Measurements from ENCODE around the gene CACHD1. TPM values are rescaled to one million over a fixed set of nuclear protein-coding genes. Genes with fewer than 3 reads are reported as not detected.

Gene CACHD1
- total RNA-seq, 1 donor from 2014 or later = 0.23 TPM

DNA sequence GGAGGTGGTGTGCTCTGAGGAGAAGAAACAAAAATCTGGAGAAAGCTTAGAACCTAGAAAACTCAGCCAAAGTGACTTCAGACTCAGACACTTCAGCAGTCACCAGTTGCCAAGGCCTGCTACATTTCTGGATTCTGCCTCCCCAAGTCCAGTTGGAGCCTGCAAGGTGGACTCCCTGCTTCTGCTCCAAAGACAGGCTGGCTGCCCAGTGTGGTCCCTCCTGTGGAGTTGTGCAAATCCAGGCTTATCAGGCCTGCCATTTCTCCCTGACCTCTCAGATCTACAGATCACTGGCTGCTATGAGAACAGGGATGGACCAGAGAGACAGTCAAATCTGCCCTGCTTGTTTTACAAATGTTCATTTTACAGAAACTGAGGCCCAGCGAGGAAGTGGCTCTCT lies 9.9 kb downstream of the CACHD1 start:
- H3K27me3 Mint-ChIP-seq = peaks cover 16% of the 10 kb centered on the region
- intact Hi-C loops (cut with micrococcal nuclease) = no loop called here

GRCh38 chr1:64480999-64481772 lies 11.3 kb downstream of the CACHD1 start:
- Mint-ChIP-seq H3K9me3 (no peaks in the 10 kb centered on the region), H3K4me3 (no peak overlapping the region), H3K4me1 (no peaks in the 10 kb centered on the region), H3K27ac (no peak overlapping the region), H3K27me3 (peaks cover 18% of the 10 kb centered on the region), H3K36me3 (ENCODE audit: low read depth) (no peaks in the 10 kb centered on the region)
- intact Hi-C loops (cut with micrococcal nuclease) = no loop called here
- DNase-seq = no peak

More for the DNA sequence above, 9.9 kb downstream of the CACHD1 start:
- no peak overlapping the region for H3K27ac Mint-ChIP-seq
- no peak overlapping the region for H3K4me3 Mint-ChIP-seq
- no peaks in the 10 kb centered on the region for H3K4me1 Mint-ChIP-seq
- no peak for DNase-seq
- no peaks in the 10 kb centered on the region for H3K9me3 Mint-ChIP-seq
- H3K36me3 Mint-ChIP-seq (ENCODE audit: low read depth) = no peaks in the 10 kb centered on the region

GRCh38 chr1:64482128-64482527 lies 12.2 kb downstream of the CACHD1 start:
- peaks cover 17% of the 10 kb centered on the region for H3K27me3 Mint-ChIP-seq
- H3K27ac Mint-ChIP-seq = no peak overlapping the region
- H3K4me1 Mint-ChIP-seq = no peaks in the 10 kb centered on the region
- H3K4me3 Mint-ChIP-seq = no peak overlapping the region
- H3K36me3 Mint-ChIP-seq (ENCODE audit: low read depth) = no peaks in the 10 kb centered on the region
- no peak for DNase-seq
- H3K9me3 Mint-ChIP-seq = no peaks in the 10 kb centered on the region
- intact Hi-C loops (cut with micrococcal nuclease) = no loop called here

- Mint-ChIP-seq H3K27ac (no peak overlapping the region), H3K9me3 (no peaks in the 10 kb centered on the region), H3K4me1 (no peaks in the 10 kb centered on the region), H3K27me3 (peaks cover 17% of the 10 kb centered on the region), H3K36me3 (ENCODE audit: low read depth) (no peaks in the 10 kb centered on the region), H3K4me3 (no peak overlapping the region)
- intact Hi-C loops (cut with micrococcal nuclease) = no loop called here
- DNase-seq = no peak
These were observed 12.8 kb downstream of the CACHD1 start for GRCh38 chr1:64482720-64483119.

GRCh38 chr1:64483731-64484414 lies 13.9 kb downstream of the CACHD1 start:
- H3K27ac Mint-ChIP-seq = no peak overlapping the region
- DNase-seq = no peak

DNA sequence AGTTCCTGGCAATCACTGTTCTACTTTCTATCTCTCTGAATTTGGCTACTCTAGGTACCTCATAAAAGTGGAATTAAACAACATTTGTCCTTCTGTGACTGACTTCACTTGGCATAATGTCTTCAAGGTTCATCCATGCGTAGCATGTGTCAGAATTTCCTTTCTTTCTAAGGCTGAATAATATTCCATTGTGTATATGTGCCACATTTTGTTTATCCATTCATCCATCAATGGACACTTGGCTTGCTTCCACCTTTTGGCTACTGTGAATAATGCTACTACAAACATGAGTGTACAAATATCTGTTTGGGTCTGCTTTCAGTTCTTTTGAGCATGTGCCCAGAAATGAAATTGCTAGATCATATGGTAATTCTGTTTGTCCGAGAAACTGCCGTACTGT lies 14.7 kb downstream of the CACHD1 start:
- H3K36me3 Mint-ChIP-seq (ENCODE audit: low read depth) = no peaks in the 10 kb centered on the region
- H3K9me3 Mint-ChIP-seq = no peaks in the 10 kb centered on the region
- H3K27ac Mint-ChIP-seq = no peak overlapping the region
- no peak overlapping the region for H3K4me3 Mint-ChIP-seq
- H3K27me3 Mint-ChIP-seq = peaks cover 15% of the 10 kb centered on the region
- intact Hi-C loops (cut with micrococcal nuclease) = no loop called here
- H3K4me1 Mint-ChIP-seq = no peaks in the 10 kb centered on the region
- DNase-seq = no peak

More at GRCh38 chr1:64483731-64484414, 13.9 kb downstream of the CACHD1 start:
- Mint-ChIP-seq H3K9me3 (no peaks in the 10 kb centered on the region), H3K4me3 (no peak overlapping the region), H3K36me3 (ENCODE audit: low read depth) (no peaks in the 10 kb centered on the region), H3K27me3 (peaks cover 17% of the 10 kb centered on the region), H3K4me1 (no peaks in the 10 kb centered on the region)
- intact Hi-C loops (cut with micrococcal nuclease) = no loop called here

DNA sequence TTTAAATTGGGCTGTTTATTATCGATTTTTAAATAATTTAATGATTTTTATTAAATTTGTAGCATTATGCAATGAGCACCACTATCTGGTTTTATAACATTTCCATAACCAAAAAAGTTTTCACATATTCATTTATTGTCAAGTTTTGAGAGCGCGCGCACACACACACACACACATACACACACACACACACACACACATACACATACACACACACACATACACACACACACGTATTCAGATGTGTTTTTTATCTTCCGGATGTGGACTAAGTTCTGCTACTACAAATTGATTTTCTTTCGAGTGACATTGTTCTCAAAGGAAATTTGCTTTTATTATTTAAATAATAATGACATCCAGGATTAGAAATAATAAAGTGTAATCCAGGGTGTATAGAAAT lies 16.3 kb downstream of the CACHD1 start:
- intact Hi-C loops (cut with micrococcal nuclease) = no loop called here
- Mint-ChIP-seq H3K27ac (no peak overlapping the region), H3K9me3 (no peaks in the 10 kb centered on the region), H3K27me3 (peaks cover 12% of the 10 kb centered on the region), H3K36me3 (ENCODE audit: low read depth) (no peaks in the 10 kb centered on the region), H3K4me3 (no peak overlapping the region), H3K4me1 (no peaks in the 10 kb centered on the region)
- DNase-seq = no peak

- H3K9me3 Mint-ChIP-seq = no peaks in the 10 kb centered on the region
- H3K4me1 Mint-ChIP-seq = no peaks in the 10 kb centered on the region
- intact Hi-C loops (cut with micrococcal nuclease) = no loop called here
- no peaks in the 10 kb centered on the region for H3K36me3 Mint-ChIP-seq (ENCODE audit: low read depth)
- peaks cover 12% of the 10 kb centered on the region for H3K27me3 Mint-ChIP-seq
- DNase-seq = no peak
- no peak overlapping the region for H3K27ac Mint-ChIP-seq
- H3K4me3 Mint-ChIP-seq = no peak overlapping the region
These were observed 17.1 kb downstream of the CACHD1 start for GRCh38 chr1:64487061-64487460.

DNA sequence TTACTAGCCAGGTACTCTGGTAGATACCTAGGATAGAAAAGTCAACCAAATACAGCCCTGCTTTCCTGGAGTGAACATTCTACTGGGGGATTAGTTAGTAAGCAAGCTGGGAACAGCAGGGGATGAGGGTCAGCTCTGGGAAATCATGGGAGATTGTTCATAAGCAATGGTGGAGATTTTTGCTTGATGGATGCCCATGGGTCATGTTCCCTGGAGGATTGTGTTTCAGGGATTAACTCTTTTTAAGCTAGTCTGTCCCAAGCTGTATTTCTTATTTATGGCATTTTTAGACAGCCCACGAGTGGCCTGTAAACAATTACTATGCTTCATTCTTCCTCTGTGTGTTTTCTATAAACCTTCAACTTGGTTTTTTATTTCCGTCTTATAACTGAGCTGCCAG lies 18.9 kb downstream of the CACHD1 start:
- H3K27ac Mint-ChIP-seq = no peak overlapping the region
- no peaks in the 10 kb centered on the region for H3K4me1 Mint-ChIP-seq
- DNase-seq = no peak
- intact Hi-C loops (cut with micrococcal nuclease) = no loop called here
- no peaks in the 10 kb centered on the region for H3K36me3 Mint-ChIP-seq (ENCODE audit: low read depth)
- no peak overlapping the region for H3K4me3 Mint-ChIP-seq
- peaks cover 15% of the 10 kb centered on the region for H3K27me3 Mint-ChIP-seq
- no peaks in the 10 kb centered on the region for H3K9me3 Mint-ChIP-seq

DNA sequence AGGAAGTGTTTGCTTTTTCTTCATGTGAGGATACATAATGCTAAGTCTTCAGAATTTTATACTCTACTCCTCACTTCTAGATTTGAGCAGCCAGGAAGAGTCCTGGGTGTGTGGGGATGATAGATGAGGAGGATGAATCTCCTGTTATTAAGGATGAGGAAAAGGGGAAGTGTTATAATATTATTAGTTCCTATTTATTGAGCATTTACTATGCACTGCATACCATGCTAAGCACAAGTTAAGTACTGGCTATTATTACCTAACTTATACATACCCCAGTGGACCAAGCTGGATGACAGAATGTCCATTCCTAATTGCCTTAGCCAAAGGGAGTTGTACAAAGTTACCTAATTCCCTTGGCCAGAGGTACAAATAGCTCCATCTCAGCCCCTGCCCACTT lies 19.8 kb downstream of the CACHD1 start:
- Mint-ChIP-seq H3K4me1 (no peaks in the 10 kb centered on the region), H3K27ac (no peak overlapping the region), H3K27me3 (peaks cover 11% of the 10 kb centered on the region), H3K36me3 (ENCODE audit: low read depth) (no peaks in the 10 kb centered on the region), H3K9me3 (no peaks in the 10 kb centered on the region), H3K4me3 (no peak overlapping the region)
- intact Hi-C loops (cut with micrococcal nuclease) = no loop called here
- no peak for DNase-seq

DNA sequence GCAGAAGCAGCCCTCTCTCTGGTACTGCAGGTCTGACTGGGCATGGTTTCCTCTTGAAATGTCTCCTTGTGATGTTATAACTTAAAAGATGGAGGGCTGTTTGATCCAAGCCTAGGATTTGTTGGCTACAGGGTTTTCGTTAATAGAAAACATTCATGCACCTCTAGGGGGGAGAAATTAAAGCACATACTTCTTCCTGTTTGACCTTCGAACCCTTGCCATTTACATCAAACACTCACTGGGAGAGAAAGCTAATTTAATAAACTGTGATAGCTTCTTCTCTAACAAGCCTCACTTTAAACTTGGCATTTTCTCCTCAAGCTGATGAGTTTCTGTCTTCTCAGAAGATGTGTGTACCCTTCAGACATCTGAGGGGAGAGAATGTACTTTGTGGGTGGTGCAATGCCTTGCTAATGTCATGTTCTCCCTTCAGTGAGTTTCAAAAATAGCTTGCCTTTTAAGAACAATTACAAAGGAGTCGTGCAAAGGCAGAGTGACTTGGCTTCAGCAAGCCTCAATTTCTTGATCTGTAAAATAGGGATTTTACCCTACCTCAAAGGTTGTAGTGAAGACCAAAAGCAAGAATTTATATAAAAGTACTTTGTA lies 20.4 kb downstream of the CACHD1 start:
- Mint-ChIP-seq H3K4me1 (no peaks in the 10 kb centered on the region), H3K27me3 (peaks cover 10% of the 10 kb centered on the region), H3K4me3 (no peak overlapping the region), H3K9me3 (no peaks in the 10 kb centered on the region), H3K36me3 (ENCODE audit: low read depth) (no peaks in the 10 kb centered on the region), H3K27ac (no peak overlapping the region)
- DNase-seq = no peak
- intact Hi-C loops (cut with micrococcal nuclease) = no loop called here

DNA sequence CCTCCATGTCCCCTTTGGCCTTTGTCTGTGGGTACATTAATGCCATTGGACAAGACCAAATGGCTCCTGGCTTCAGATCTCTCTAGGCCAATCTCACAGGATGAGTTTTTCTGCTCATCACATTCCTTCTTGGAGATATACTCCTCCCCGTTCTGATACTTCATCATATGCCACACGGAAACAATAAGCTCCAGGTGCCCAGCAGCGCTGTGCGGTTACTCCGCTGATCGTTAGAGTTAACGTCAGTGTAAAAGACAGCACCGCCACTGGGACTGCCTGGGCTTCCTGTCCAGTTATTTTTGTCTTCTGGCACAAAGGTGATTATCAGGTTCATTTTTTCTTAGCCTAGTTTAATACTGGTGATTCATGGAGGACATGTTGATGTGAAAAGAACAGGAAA lies 22.5 kb downstream of the CACHD1 start:
- H3K27me3 Mint-ChIP-seq = peaks cover 14% of the 10 kb centered on the region
- no peaks in the 10 kb centered on the region for H3K36me3 Mint-ChIP-seq (ENCODE audit: low read depth)
- intact Hi-C loops (cut with micrococcal nuclease) = no loop called here
- H3K4me1 Mint-ChIP-seq = no peaks in the 10 kb centered on the region
- no peak overlapping the region for H3K27ac Mint-ChIP-seq
- no peak for DNase-seq
- no peaks in the 10 kb centered on the region for H3K9me3 Mint-ChIP-seq
- no peak overlapping the region for H3K4me3 Mint-ChIP-seq

GRCh38 chr1:64493831-64494230 lies 23.9 kb downstream of the CACHD1 start:
- no peak overlapping the region for H3K27ac Mint-ChIP-seq
- intact Hi-C loops (cut with micrococcal nuclease) = no loop called here
- no peak for DNase-seq
- no peaks in the 10 kb centered on the region for H3K4me1 Mint-ChIP-seq
- H3K27me3 Mint-ChIP-seq = peaks cover 16% of the 10 kb centered on the region
- no peaks in the 10 kb centered on the region for H3K9me3 Mint-ChIP-seq
- H3K36me3 Mint-ChIP-seq (ENCODE audit: low read depth) = no peaks in the 10 kb centered on the region
- no peak overlapping the region for H3K4me3 Mint-ChIP-seq

DNA sequence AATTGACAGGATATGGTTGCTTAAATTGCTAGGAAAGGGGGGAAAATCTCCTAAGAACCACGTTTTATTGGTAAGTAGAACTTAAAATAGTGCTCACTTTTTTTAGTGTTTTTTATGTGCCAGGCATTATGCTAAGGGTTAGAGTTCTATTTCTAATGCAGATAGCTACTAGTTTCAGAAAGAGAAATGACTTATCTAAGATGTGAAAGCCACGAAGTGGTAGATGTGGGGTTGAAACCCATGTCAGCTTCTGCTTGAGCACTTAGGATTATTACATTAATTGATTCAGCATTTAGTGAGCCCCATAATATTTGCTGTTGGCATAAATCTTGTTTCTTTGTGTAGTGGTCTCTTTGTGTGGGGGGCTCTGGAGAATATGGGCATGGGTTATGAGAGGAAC lies 24.7 kb downstream of the CACHD1 start:
- no peak for DNase-seq

More for the DNA sequence above, 24.7 kb downstream of the CACHD1 start:
- H3K4me1 Mint-ChIP-seq = no peaks in the 10 kb centered on the region
- peaks cover 18% of the 10 kb centered on the region for H3K27me3 Mint-ChIP-seq
- no peaks in the 10 kb centered on the region for H3K36me3 Mint-ChIP-seq (ENCODE audit: low read depth)
- intact Hi-C loops (cut with micrococcal nuclease) = no loop called here
- H3K9me3 Mint-ChIP-seq = no peaks in the 10 kb centered on the region
- no peak overlapping the region for H3K27ac Mint-ChIP-seq
- no peak overlapping the region for H3K4me3 Mint-ChIP-seq
